Measurements from ENCODE around the gene NLRP12.

DNA sequence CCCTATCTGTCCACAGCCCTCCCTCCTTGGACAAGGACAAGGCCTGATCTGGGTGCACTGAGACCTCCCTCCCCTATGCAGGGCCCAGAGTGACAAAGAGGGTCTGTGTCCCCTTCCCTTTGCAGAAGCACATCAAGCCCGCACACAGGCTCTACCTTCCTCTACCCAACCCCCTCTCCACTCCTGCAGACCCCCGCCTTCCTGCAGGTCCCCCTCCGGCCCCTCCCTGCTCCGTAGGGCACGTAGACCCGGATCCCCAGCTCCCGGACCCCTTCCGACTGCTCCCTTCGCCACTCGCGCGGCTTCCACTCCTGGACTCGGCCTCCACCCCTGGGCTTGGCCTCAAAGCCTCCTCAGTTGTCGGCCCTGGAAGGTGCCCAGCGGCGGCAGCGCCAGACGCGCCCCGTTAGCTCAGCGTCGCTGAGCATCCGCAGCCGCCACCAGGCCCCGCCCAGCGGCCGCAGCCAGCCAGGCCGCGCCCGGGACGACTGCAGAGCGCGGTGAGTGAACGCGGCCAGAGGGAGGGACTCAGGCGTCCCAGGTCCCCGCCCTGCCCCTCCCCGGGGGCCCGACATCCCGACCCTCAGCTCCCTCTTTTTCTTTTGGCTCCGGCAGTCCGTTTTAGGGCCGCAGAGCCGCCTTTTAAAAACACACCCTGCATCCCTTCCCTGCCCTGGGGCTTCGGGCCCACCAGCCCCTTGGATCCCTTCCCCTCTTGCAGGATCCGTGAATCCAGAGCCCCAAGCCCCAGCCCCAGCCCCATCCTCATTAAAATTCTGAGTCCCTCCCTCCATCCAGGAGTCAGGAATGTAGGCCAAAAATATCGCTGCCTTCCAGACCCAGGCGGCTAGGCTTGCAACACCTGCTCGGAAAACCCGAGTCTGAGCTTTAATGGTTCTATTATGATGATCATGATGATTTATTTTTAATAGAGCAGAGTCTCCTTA, 42.1 kb upstream of the NLRP12 start:
- TF ChIP-seq TOX (CRISPR knock-in tag; IDR thresholded peaks at IDR 0.05; ENCODE audit: borderline replicate concordance) (no peak), CREB5 (CRISPR knock-in tag; IDR thresholded peaks at IDR 0.05; ENCODE audit: low read depth) (no peak), ZC3H10 (CRISPR knock-in tag; IDR thresholded peaks at IDR 0.05) (no peak), CSDC2 (CRISPR knock-in tag; IDR thresholded peaks at IDR 0.05) (no peak), PATZ1 (CRISPR knock-in tag; IDR thresholded peaks at IDR 0.05; ENCODE audit: borderline replicate concordance) (no peak), ZNF70 (CRISPR knock-in tag; IDR thresholded peaks at IDR 0.05) (no peak), PPARA (CRISPR knock-in tag; IDR thresholded peaks at IDR 0.05; ENCODE audit: borderline replicate concordance) (no peak)

All from SK-N-SH treated with all-trans-retinoic acid at 6 μM for 48 hours (cell line).